ENCODE measurements around the gene CCL27.

- no peak for TF ChIP-seq POLR2AphosphoS5 (IDR thresholded peaks at IDR 0.05; ENCODE audit: low read depth, low read length)
- TF ChIP-seq POLR2A (IDR thresholded peaks at IDR 0.05; ENCODE audit: low read depth, low read length): no peak
- no peak for TF ChIP-seq TAF1 (IDR thresholded peaks at IDR 0.05; ENCODE audit: low read depth, low read length)
Measured at GRCh38 chr9:34694811-34695210, 32.4 kb upstream of the CCL27 start.

Data from GM12891 (cell line).